ENCODE results near the gene ZAP70.
A peak's percentile ranks its signal among the peaks of the same experiment; 100 is the strongest.

ZAP70 gene

DNA sequence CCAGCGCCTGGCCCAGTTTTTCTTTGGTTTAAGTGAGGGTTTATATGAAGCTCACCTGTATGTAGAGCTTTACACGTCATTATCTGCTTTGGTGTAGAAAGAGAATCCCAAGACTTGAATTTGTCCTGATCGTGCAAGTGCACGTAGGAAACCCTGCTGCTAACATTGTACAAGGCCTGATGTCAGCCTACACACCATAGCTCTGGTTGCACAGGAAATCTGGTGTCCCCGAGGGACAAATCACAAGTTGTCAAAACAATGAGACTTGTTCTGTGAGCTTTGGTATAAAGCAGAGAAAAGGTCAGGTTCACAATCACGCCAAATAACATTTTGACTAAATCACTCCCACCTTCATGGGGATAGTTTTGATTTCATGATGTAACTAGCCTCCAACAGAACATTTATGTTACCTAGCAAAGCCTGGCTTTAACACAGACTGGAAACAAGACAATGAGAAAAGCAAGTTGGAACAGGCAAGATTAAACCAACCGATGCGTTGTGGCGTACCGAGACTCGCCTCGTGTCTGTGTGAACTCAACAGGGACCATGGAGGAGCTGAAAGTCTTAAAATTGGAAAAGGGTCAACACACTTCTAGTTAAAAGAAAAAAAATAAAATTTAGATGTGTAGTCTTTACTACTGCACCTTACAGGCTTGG, 41.4 kb downstream of the ZAP70 start:
- DNase-seq, result no peak

DNA sequence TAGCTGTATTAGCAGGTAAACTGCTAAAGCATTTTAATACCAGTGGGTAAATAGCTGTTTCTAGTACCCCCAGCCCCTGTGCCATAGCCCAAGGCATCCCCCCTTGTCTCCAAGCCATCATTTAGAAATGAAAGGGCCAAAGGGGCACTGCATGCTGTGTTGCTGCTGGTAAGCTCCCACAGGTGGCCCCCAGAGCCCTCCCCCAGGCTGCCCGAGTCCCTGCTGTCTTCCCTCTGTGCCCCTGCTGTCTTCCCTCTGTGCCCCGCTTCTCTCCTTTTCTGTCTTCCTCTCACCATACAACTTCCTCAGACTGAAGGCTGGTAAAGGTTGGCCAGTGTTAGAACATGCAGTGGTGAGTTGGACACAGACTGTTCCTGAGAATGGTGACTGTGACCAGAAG, 42.1 kb downstream of the ZAP70 start:
- DNase-seq, result no peak

DNA sequence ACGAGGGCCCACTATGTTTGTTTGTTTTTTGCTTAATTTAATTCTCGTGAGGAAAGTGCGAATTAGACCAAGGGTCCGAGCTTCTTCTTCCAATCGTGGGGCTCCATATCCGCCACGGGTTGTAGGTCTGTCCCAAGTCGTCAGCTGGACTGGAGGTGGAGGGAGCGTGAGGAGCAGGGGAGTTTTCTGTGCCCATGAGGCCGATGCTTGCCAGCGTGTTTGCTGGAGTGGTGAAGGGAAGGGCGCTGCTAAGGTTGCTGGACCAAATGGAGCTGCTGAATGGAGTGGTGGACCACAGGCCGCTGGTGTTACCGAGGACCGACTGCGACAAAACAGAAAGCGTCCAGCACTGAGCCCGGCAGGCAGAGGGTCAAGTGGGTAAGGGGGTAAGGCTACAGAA, 43.7 kb downstream of the ZAP70 start:
- no peak for DNase-seq

DNA sequence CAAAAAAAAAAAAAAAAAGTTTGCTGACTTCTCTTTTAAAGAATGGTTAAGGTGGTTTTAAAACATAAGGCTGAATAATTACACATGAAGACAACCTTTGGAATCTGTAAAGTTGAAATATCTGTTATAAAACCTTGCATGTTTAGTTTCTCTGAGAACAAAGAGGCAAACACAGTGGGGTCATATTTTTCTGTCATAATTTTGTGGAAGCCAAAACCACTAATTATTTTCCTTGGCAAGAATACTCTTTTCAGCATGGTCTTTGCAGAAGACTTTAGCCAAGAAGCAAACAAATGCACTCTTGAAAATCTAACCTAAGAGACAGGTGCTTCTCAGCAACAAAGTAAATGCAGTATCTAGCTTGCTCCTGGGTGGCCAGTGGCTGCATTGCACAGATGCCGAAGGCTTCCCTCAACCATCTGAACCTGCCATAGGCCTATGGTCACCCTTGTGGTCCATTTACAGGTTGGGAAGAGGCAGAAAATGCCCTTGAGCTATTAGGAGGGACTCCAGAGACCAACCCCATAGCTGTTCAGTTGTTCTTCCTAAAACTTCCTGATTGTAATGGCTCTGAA, 44.8 kb downstream of the ZAP70 start:
- no peak for DNase-seq

DNA sequence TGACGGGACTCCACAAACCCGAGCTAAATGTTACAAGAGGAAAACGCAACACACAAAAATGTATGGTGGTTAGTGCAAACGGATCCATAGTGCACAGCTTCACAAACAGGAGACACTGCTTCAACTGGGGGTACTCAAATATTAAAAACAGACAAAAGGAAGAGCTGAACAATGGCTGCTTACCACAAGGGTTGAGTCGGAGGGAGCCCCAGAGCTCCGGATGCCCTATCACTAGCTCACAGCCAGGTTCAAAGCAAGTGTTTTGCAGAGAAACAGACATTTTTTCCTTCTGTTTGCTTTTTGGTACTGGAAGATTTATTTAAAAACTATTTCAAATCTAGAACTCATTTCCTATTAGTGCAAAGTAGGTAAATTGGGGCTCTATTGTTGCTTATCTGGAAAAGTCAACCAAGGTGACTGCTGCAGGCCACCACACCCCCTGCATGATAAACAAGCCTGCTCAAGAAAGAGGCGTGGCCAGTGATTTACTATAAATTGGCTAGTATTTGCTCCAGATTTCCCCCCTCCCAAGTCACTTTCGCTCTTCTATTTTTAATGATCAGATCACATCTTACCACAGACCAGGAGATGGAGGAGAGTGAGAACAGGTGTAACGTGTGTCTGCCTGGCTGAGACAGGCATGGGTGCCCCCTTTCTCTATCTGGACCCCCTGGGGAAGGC, 46.5 kb downstream of the ZAP70 start:
- no peak for DNase-seq

DNA sequence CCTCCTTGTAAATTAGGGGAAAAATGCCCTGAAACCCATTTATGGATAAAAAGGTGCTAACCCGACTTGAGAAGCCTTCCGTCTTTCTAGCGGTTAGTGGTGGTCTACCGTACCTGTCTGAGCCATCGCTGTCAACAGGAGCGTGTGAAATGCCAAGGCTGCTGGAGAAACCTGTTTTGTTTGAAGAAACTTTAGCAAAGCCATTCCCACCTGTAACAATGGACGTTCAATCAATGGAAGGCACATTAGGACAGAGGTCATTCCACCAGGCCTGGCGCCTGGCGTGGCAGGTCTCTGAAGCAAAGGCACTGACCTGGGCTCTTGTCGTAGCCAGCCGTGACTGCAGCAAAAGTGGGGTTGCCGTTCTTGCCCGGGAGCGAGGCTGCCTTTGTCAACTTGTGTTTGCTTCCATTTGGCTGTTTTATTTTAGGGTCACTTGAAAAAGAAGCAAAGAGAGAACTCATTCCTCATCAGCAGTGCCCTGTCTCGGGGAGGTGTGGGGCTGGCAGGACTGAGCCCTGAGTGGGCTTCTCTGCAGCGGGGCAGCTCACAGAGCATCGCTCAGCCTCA, 47.2 kb downstream of the ZAP70 start:
- DNase-seq, result no peak

DNA sequence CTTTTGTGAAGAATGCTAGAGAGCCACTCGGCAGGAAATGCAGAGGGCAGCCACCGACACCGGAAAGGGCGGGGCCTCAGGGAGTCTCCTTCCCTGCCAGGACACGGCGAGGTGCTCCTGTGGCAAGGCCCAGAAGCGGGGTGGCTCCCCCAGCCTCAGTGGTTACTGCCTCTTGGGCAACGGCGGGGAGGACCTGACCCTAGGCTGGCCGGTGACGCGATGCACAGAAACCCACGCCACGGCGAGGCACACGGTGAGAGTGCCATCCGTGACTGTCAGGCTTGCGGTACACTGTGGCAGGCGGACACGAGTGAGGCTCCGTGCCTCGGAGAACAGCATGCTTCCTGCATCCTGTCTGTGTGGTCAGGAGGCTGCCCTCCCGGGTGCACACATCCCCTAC, 47.8 kb downstream of the ZAP70 start:
- DNase-seq, result peak in 1 of 2 experiments; percentile 21

DNA sequence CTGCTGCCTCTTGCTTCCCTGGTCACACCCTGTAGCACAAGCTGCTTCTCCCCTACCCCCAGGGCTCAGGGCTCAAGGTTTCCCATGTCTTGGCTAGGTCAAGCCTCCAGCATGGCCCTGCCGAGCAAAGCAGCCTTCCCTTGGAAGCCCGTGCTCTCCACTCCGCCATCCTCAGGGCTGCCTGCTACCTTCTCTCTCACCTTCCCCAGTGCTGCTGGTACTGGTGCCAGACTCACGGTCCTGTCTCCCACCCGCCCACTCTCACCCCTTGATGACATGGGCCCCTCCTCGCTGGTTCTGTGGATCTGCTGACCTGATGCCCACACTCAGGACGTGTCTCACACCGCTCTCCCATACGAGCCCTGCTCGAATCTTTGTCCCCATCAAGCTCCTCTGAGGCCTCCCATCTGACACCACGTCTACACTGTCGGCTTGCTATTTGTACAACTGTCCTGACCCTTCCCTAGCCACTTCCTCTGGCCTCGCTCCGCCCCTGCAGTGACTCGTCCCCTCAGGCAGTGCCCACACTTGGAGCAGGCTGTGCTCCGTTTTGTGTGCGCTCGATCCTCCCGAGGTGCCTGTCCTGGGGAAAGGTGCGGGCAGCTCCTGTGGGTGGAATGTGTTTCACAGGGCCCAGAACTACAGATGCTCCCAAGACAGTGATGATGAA, 49.9 kb downstream of the ZAP70 start:
- DNase-seq, result no peak

DNA sequence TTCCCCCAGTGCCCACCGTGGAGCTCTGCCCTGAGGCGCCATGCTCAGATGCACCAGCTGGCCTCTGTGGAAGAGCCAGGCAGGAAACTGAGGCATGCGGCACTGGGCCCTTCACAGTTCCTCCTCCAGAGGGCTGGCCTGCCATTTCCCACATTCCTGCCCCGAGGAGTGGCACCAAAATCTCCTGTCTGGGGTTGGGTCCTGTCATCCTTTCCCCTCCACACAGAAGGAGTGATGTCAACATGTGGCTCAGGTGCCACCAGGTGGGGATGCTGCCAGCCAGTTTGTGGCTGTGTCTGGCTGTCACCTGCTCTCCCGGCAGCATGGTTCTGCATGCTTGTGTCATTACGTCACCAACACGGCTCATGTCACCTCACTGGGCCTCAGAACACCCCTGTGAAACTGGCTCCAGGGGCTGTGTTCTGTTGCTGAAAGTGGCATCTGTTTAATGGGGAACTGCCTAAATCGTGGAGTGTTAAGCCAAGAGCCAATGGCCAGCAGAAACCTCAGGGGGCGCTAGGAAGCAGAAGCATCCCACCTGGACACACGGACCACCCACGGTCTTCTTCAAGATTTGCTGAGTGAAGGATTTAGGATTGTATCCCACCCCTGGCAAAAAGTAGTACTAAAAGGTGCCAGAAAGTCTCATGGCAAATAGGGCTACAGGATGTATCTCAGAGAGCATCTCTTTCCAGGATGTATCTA, 51.3 kb downstream of the ZAP70 start:
- DNase-seq, result no peak

DNA sequence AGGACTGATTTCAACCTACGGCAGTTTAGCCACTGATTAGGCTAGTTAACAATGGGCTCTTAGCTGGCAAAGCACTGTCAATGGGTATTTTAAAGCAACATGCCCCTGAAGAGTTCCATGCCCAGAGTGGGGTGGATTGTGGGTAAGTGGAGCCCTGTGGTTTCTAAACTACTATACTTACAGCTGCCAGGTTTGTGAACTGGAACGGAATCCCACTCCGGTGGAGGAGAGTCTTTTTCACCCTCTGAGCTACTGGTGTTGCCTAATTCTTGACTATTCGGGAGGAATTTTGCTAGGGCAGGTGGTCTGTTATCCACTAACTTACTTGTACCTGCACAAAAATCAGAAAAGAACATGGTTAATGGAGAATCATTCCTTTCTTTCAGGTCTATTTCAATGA, 52.6 kb downstream of the ZAP70 start:
- DNase-seq, result no peak

DNA sequence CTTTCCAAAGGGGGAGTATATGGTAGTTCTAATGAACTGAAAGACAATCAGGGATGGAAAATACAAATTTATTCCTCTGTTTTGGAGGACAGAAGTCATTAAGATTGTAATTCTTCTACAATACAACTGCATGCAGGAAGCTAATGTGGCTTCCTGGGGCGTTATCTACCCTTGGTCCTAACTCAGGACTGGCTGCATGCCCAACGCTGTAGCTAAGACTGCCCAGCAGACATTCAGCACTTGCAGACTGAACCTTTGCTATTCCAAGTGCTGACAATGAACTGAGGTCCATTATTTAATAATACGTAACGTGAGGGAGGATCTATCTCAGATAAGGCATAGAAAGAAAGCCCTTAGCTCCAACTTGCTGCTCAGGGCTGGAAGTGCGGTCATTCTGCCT, 53.2 kb downstream of the ZAP70 start:
- no peak for DNase-seq

DNA sequence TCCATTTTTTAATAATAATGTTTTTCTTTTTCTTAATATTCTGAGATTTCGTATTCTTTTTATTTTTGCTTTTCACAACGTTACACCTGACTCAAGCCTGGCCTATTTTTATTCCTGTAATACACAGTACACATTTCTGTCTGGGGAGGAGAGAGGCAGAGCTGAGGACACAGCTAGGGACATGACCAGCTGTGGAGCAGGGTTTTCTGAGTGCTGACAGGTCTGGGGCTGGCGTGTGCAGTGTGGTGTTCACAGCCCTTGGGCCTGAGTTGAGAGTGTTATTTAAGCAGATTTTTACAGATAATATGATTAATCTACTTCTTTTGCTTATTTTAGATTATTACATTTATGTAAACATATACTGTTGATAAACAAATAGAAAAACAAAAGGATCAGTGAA, 55.9 kb downstream of the ZAP70 start:
- no peak for DNase-seq

DNA sequence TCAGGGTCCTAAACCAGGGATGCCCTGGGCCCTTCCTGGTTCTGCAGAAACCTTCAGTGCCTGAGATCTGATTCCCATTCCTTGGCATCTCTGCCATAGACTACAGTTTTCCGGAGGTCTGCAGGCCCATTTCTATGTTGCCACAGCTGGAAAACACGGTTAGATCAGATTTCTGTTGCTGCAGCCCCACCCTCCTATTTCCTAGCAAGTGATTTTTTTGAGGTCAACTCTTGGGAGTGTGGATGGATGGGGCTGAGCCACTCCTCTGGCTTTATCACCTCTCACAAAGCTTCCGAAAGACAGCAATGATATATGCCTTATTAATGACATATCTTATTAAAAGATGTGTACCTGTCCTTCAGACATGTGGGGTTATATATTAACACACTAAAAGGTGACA, 56.3 kb downstream of the ZAP70 start:
- no peak for DNase-seq

DNA sequence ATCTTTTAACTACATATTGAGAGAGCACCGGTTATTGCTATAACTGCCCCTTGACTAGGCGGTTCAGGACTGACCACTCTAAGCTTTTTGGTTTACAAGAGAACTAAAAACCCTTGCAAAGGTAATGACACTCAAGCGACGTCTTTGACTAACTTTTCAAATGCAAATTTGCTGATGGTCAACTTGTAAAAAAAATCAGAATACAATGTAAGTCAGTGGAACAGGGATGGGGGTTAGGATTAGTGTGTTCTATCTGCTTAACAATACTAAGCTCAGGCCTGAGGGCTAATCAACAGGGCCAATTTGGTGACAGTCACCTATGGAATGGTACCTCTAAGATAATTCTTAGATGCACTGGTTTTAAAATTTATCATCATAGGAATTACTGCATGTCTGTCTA, 57.1 kb downstream of the ZAP70 start:
- DNase-seq, result no peak

DNA sequence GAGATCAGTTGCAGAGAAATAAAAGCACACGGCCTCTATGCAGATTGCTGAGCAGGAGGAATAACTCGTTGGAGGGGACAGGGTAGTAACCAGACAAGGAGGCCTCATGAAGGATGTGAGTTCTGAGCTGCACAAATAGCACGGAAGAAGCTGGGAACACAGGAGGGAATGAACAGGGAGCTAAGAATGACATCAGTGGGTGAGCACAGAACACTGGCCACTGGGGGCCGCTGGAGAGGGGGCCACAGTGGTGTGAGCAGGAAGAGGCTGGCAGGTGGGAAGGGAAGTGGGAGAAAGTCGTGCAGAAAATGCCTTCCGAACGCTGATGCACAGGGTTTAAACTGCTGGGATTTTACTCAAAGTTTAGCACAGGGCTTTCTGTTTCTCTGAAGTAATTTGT, 61.0 kb downstream of the ZAP70 start:
- DNase-seq, result no peak

DNA sequence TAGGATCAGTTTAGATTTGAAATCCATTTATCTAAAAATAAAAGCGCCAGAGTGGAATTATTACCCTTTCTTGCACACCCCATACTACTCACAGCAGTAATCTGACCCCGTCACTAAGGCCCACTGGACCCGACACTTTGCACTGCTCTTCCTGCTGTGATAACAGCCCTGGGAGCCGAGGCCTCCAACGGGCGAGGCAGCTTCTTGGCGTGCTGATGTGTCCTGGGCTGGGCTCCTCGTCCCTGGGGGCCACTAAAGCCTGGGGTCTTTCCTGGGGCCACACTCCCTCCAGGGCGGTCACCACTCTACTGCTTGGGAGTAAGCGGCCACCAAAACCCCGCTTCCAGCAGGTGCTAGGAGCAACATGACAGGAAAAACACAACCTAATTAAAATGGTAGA, 61.7 kb downstream of the ZAP70 start:
- no peak for DNase-seq

DNA sequence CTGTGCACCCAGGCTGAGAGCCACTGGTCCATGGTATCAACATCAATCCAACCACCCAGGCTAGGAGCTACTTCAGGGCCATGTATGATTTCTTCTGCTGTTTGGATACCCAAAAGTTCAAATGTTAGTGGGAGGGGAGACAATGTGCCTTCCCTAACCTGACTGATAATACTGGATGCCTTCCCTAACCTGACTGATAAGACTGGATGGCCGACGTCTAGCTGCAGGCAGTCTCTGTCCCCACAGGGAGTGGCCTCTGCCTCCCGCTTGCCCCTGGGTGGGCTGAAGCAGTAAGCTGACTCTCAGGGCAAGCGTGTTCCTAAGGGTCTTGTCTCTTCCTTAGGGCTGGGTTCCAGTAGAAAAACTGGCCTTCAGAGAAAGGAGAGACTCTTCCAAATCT, 65.8 kb downstream of the ZAP70 start:
- no peak for DNase-seq

DNA sequence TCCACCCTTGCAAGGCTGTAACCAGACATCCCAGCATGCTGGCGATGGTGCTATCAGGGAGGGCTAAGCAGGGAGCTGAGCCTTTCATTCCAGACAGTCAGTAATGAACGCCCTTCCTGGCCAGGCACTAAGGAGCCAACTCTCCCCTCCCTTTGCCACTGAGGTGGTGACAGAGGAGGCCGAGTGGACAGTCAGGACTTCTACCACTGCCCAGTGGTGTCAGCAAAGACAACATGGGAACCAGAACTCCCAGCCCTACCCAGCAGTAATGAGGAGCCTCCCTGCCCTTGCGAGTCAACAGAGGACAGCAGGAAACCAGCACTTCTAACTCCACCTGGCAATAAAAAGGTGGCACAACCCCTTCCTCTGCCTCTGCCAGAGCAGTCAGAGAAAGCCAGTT, 68.6 kb downstream of the ZAP70 start:
- DNase-seq, result no peak

DNA sequence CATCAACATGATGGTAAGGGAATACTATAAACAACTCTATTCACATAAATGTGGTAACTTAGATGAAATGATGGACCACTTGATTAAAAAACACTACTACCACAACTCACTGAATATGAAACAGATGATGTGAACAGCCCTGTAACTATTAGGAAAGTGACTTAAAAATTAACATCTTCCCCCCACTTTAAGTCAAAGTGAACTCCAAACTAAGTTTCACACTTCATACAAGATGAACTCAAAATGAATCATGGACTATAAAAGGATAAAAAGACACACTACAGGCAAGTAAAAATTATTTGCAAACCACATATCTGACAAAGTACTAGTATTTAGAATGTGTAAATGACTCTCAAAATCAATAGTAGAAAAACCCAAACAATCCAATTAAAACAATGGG, 71.6 kb downstream of the ZAP70 start:
- no peak for DNase-seq

DNA sequence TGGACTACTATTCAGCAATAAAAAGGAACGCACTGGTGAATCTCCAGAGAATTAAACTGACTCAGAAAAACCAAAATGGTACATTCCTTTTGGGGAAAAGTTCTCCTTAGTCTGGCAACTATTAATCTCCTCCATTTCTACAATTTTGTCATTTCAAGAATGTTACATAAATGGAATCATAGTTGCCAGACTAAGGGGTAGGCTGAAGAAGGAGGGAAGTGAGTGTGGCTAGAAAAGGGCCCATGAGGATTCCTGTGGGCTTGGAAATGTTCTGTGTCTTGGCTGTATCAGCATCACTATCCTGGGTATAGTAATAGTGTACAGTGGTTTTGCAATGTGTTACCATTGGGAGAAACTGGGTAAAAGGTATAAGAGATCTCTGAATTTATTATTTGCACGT, 72.4 kb downstream of the ZAP70 start:
- no peak for DNase-seq

DNA sequence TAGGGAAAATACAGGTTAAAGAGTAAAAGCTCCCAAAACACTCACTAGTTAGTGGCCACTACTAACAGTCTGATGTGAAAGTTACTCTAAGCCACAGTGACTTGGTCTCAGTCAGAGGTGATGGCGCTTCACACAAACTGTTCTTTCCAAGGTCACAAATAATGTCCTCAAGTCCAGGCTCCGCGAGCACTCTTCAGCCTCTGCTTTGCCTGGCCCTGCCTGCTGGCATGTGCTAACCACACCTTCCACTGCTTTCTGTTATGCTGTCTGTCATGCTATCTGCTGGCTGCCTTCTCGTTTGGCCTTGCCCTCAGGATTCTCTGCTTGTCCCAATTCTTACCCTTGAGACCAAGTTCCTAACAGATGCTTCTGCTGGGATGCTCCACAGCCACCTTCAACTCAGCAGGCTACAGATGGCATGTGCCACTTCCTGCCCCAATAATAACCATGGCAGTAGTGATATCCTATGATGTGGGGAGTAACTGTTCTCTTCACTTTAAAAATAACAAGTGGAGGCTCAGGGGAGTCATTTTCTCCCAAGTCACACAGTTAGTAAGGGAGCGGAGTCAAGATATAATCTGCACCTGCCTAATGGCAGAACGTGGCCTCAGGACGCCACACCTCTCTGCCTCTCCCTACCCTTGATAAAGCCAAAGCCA, 75.7 kb downstream of the ZAP70 start:
- no peak for DNase-seq

All from activated CD4-positive, alpha-beta T cell treated with anti-CD3 and anti-CD28 coated beads, Interleukin-2, amount 50 U/mL, for 4 hours (primary cell).